ENCODE measurements around the gene GMFB.

GMFB gene

DNA sequence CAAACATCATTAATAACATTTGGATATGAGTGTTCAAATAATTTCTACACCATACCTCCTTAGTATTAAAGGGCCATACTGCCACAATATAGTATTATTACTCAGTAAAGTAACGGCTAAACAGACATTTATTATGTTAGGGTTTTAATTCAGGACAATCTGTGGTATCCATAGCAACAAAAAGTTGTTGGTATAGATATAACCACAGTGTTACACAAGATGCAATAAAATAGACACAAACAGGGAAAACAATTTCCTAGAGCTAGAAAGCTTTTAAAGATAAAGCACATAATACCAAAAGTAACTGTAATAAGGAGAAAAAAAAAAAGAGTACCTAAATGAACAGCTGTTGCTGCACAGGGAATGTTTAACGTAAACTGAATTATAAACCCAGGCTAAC lies 63.7 kb downstream of the GMFB start:
- no peak for DNase-seq
